RWPE2 (cell line): Measurements from ENCODE around the gene CR1.

Experiments used
- ATAC-seq: fragments of 200-7000 bp; cut with Tn5 transposase; 3 replicates; pipeline ENCODE4 v1.9.1; 2021; ENCODE audit warnings: low read depth
- DNase-seq: peaks from one replicate; pipeline ENCODE4 v3.0.0-alpha.2; 2020; ENCODE audit warnings: low spot score
- H3K27ac ChIP-seq: fragments of 450-650 bp; 2 replicates; pipeline ENCODE4 v1.5.1; 2017; ENCODE audit warnings: mild to moderate bottlenecking; ENCODE audit not compliant: poor library complexity, severe bottlenecking
- H3K27me3 ChIP-seq: fragments of 250-450 bp; sonication (Bioruptor Pico); 2 replicates; pipeline ENCODE4 v1.5.1; 2021; ENCODE audit warnings: mild to moderate bottlenecking, moderate library complexity; ENCODE audit not compliant: insufficient read depth, poor library complexity, severe bottlenecking
- H3K36me3 ChIP-seq: fragments of 250-450 bp; sonication (Bioruptor Pico); 2 replicates; pipeline ENCODE4 v1.5.1; 2020; ENCODE audit warnings: low read depth, mild to moderate bottlenecking, moderate library complexity
- H3K4me1 ChIP-seq: fragments of 250-450 bp; sonication (Bioruptor Pico); 2 replicates; pipeline ENCODE4 v1.5.1; 2021; ENCODE audit warnings: mild to moderate bottlenecking, moderate library complexity; ENCODE audit not compliant: insufficient read depth, poor library complexity, severe bottlenecking
- H3K4me3 ChIP-seq: fragments of 250-450 bp; sonication (Bioruptor Pico); 2 replicates; pipeline ENCODE4 v1.5.1; 2021; ENCODE audit warnings: mild to moderate bottlenecking, moderate library complexity; ENCODE audit not compliant: severe bottlenecking
- H3K9me3 ChIP-seq: fragments of 250-450 bp; sonication (Bioruptor Pico); 2 replicates; pipeline ENCODE4 v1.5.1; 2021; ENCODE audit warnings: mild to moderate bottlenecking, moderate library complexity; ENCODE audit not compliant: severe bottlenecking
- CTCF ChIP-seq: fragments of 450-650 bp; IDR thresholded peaks from one replicate; pipeline ENCODE4 v1.5.1; 2017; ENCODE audit warnings: mild to moderate bottlenecking, moderate library complexity; ENCODE audit not compliant: poor library complexity, severe bottlenecking

CR1 gene

GRCh38 chr1:207510444-207510843 lies 14.5 kb downstream of the CR1 start:
- H3K4me1 ChIP-seq = no peaks in the 10 kb centered on the region
- H3K4me3 ChIP-seq = no peak overlapping the region
- H3K9me3 ChIP-seq = no peaks in the 10 kb centered on the region
- no peaks in the 10 kb centered on the region for H3K36me3 ChIP-seq
- no peak for DNase-seq
- no peak overlapping the region for H3K27ac ChIP-seq
- no peaks in the 10 kb centered on the region for H3K27me3 ChIP-seq
- TF ChIP-seq CTCF = no peak
- ATAC-seq = no peak

- H3K4me1 ChIP-seq = no peaks in the 10 kb centered on the region
- H3K4me3 ChIP-seq = no peak overlapping the region
- DNase-seq (no peak), ATAC-seq (no peak)
- H3K27ac ChIP-seq = no peak overlapping the region
- no peak for TF ChIP-seq CTCF
- no peaks in the 10 kb centered on the region for H3K27me3 ChIP-seq
- H3K9me3 ChIP-seq = no peaks in the 10 kb centered on the region
- H3K36me3 ChIP-seq = no peaks in the 10 kb centered on the region
Measured at GRCh38 chr1:207514890-207515289, 18.9 kb downstream of the CR1 start.

- H3K4me1 ChIP-seq = no peaks in the 10 kb centered on the region
- no peak for ATAC-seq
- no peak for DNase-seq
- no peaks in the 10 kb centered on the region for H3K36me3 ChIP-seq
- no peak for TF ChIP-seq CTCF
- H3K27me3 ChIP-seq = no peaks in the 10 kb centered on the region
- no peaks in the 10 kb centered on the region for H3K9me3 ChIP-seq
- no peak overlapping the region for H3K27ac ChIP-seq
- no peak overlapping the region for H3K4me3 ChIP-seq
Measured at GRCh38 chr1:207516729-207517128, 20.8 kb downstream of the CR1 start.

- ATAC-seq (no peak), DNase-seq (no peak)
- Histone ChIP-seq H3K27ac (no peak overlapping the region), H3K36me3 (no peaks in the 10 kb centered on the region), H3K4me3 (no peak overlapping the region), H3K9me3 (no peaks in the 10 kb centered on the region), H3K27me3 (no peaks in the 10 kb centered on the region), H3K4me1 (no peaks in the 10 kb centered on the region)
- TF ChIP-seq CTCF = no peak
Measured at GRCh38 chr1:207518608-207519236, 22.8 kb downstream of the CR1 start.
